Neural cell (in vitro differentiated cells): ENCODE measurements around the gene HBE1. TPM values are rescaled to one million over a fixed set of nuclear protein-coding genes. Genes with fewer than 3 reads are reported as not detected.

Source experiments
- H2AFZ ChIP-seq: fragments of 200-600, 300-800 bp; sonication (generic), shearing (Covaris generic); 2 replicates; pipeline ENCODE4 v1.6.0; 2014; ENCODE audit warnings: low read depth, mild to moderate bottlenecking, antibody characterized with exemption, low read length, moderate library complexity
- H3F3A ChIP-seq: fragments of 200-600 bp; shearing (Covaris generic); 2 replicates; pipeline ENCODE4 v1.6.1; 2016; ENCODE audit warnings: mild to moderate bottlenecking, moderate library complexity, mixed read lengths, antibody characterized with exemption, low read length; ENCODE audit not compliant: insufficient read depth, poor library complexity, severe bottlenecking
- H3K27ac ChIP-seq: fragments of 200-600, 300-800 bp; sonication (generic), shearing (Covaris generic); 2 replicates; pipeline ENCODE4 v1.5.1; 2014; ENCODE audit warnings: mild to moderate bottlenecking, low read length, moderate library complexity
- H3K27me3 ChIP-seq: fragments of 300-800, 200-600 bp; sonication (generic), shearing (Covaris generic); 2 replicates; pipeline ENCODE4 v1.6.0; 2014; ENCODE audit warnings: mild to moderate bottlenecking, low read depth, low read length, moderate library complexity; ENCODE audit not compliant: insufficient read depth
- H3K36me3 ChIP-seq: fragments of 300-800, 200-600 bp; sonication (generic), shearing (Covaris generic); 2 replicates; pipeline ENCODE4 v1.5.1; 2014; ENCODE audit warnings: mild to moderate bottlenecking, antibody characterized with exemption, low read length, moderate library complexity; ENCODE audit not compliant: insufficient read depth
- H3K4me2 ChIP-seq: fragments of 300-800, 200-600 bp; sonication (generic), shearing (Covaris generic); 2 replicates; pipeline ENCODE4 v1.6.0; 2014; ENCODE audit warnings: mild to moderate bottlenecking, low read length
- H3K4me3 ChIP-seq: fragments of 300-800, 200-600 bp; sonication (generic), shearing (Covaris generic); 2 replicates; pipeline ENCODE4 v1.5.1; 2014; ENCODE audit warnings: mild to moderate bottlenecking, low read length, moderate library complexity
- H3K79me2 ChIP-seq: fragments of 200-600 bp; shearing (Covaris generic); replicated peaks from 2 replicates; pipeline ENCODE4 v1.6.0; 2014; ENCODE audit warnings: mild to moderate bottlenecking, low read length, moderate library complexity; ENCODE audit not compliant: insufficient read depth
- H3K9ac ChIP-seq: fragments of 300-800, 200-600 bp; sonication (generic), shearing (Covaris generic); 2 replicates; pipeline ENCODE4 v1.6.1; 2016; ENCODE audit warnings: mild to moderate bottlenecking, low read length, mixed read lengths
- H3K9me2 ChIP-seq: fragments of 200-600 bp; shearing (Covaris generic); 2 replicates; pipeline ENCODE4 v1.6.1; 2016; ENCODE audit warnings: mild to moderate bottlenecking, low read length, mixed read lengths; ENCODE audit not compliant: insufficient read depth
- H3K9me3 ChIP-seq: fragments of 200-600, 300-800 bp; sonication (generic), shearing (Covaris generic); 2 replicates; pipeline ENCODE4 v1.6.1; 2016; ENCODE audit warnings: mild to moderate bottlenecking, mixed run types, low read length, moderate library complexity, mixed read lengths
- H4K20me1 ChIP-seq: fragments of 200-600 bp; shearing (Covaris generic); 2 replicates; pipeline ENCODE4 v1.6.1; 2016; ENCODE audit warnings: mild to moderate bottlenecking, mixed run types; ENCODE audit not compliant: insufficient read depth
- EP300 ChIP-seq: fragments of 450-650 bp; conservative IDR thresholded peaks from 2 replicates; pipeline ENCODE4 v1.6.1; 2014; ENCODE audit warnings: antibody characterized with exemption, mild to moderate bottlenecking, moderate library complexity; ENCODE audit not compliant: poor library complexity, severe bottlenecking
- EZH2 ChIP-seq: fragments of 200-600, 300-800 bp; shearing (Covaris generic), sonication (generic); IDR thresholded peaks from 2 replicates; pipeline ENCODE4 v1.6.1; 2014; ENCODE audit warnings: antibody characterized with exemption, low read length, borderline replicate concordance, mild to moderate bottlenecking; ENCODE audit not compliant: insufficient read depth, poor library complexity, severe bottlenecking
- MXI1 ChIP-seq: fragments of 450-650 bp; conservative IDR thresholded peaks from 2 replicates; pipeline ENCODE4 v1.6.1; 2014; ENCODE audit warnings: antibody characterized with exemption, mild to moderate bottlenecking; ENCODE audit not compliant: poor library complexity, severe bottlenecking
- POLR2AphosphoS5 ChIP-seq: IDR thresholded peaks from 2 replicates; pipeline ENCODE4 v1.6.1; 2012
- RAD21 ChIP-seq: fragments of 450-650 bp; conservative IDR thresholded peaks from 2 replicates; pipeline ENCODE4 v1.6.1; 2014; ENCODE audit warnings: antibody characterized with exemption, mild to moderate bottlenecking, moderate library complexity
- REST ChIP-seq: IDR thresholded peaks from 2 replicates; pipeline ENCODE4 v1.6.1; 2012; ENCODE audit warnings: borderline replicate concordance
- SMC3 ChIP-seq: fragments of 450-650 bp; conservative IDR thresholded peaks from 2 replicates; pipeline ENCODE4 v1.6.1; 2014; ENCODE audit warnings: antibody characterized with exemption, mild to moderate bottlenecking, moderate library complexity; ENCODE audit not compliant: poor library complexity
- TAF1 ChIP-seq: IDR thresholded peaks from 2 replicates; pipeline ENCODE4 v1.6.1; 2012; ENCODE audit warnings: low read depth
- polyA plus RNA-seq: library from polyadenylated mRNA; depleted of rRNA; stranded (reverse); fragments of >200 nt; gene quantifications from 2 replicates; pipeline ENCODE4 v1.2.3, GENCODE V29; 2014
- TF ChIP-seq, protein P1 (sequence below): fragments of 450-650 bp; IDR thresholded peaks from 2 replicates; pipeline ENCODE4 v1.5.1; 2014; ENCODE audit warnings: antibody characterized with exemption, mild to moderate bottlenecking, moderate library complexity; ENCODE audit not compliant: poor library complexity, severe bottlenecking

The HBE1 gene
- polyA plus RNA-seq, 1 donor from 2014 or later: not detected

DNA sequence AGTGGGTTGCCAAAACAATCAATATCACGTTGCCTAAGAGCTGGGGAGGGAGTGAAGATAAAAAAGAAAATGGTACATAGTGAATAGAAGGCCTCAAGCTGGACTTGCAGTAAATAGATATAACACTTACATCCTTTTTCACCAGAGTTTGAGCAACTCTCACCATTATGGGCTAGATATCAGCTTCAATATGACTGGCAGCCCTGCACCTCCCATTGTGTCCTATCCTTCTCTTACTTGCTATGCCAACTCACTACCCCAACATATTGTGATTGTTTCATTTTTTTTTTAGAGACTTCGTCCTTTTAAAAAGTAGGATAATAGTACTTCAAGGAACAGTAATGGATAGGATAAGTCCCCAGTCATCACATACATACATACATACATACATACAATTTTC is 27.5 kb downstream of the HBE1 start:
- H3K9me3 ChIP-seq: no peaks in the 10 kb centered on the region
- no peak overlapping the region for H3K9ac ChIP-seq
- no peak overlapping the region for H3K4me2 ChIP-seq
- H3K9me2 ChIP-seq: no peaks in the 10 kb centered on the region
- no peaks in the 10 kb centered on the region for H3F3A ChIP-seq
- no peaks in the 10 kb centered on the region for H4K20me1 ChIP-seq
- no peaks in the 10 kb centered on the region for H3K36me3 ChIP-seq
- no peaks in the 10 kb centered on the region for H3K79me2 ChIP-seq
- no peak overlapping the region for H3K4me3 ChIP-seq
- no peak overlapping the region for H2AFZ ChIP-seq
- H3K27me3 ChIP-seq: no peaks in the 10 kb centered on the region
- H3K27ac ChIP-seq: no peak overlapping the region
- TF ChIP-seq EP300 (no peak), SMC3 (no peak), RAD21 (no peak), TAF1 (no peak), REST (no peak), MXI1 (no peak), EZH2 (no peak)
- TF ChIP-seq, protein P1, sequence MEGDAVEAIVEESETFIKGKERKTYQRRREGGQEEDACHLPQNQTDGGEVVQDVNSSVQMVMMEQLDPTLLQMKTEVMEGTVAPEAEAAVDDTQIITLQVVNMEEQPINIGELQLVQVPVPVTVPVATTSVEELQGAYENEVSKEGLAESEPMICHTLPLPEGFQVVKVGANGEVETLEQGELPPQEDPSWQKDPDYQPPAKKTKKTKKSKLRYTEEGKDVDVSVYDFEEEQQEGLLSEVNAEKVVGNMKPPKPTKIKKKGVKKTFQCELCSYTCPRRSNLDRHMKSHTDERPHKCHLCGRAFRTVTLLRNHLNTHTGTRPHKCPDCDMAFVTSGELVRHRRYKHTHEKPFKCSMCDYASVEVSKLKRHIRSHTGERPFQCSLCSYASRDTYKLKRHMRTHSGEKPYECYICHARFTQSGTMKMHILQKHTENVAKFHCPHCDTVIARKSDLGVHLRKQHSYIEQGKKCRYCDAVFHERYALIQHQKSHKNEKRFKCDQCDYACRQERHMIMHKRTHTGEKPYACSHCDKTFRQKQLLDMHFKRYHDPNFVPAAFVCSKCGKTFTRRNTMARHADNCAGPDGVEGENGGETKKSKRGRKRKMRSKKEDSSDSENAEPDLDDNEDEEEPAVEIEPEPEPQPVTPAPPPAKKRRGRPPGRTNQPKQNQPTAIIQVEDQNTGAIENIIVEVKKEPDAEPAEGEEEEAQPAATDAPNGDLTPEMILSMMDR: no peak

DNA sequence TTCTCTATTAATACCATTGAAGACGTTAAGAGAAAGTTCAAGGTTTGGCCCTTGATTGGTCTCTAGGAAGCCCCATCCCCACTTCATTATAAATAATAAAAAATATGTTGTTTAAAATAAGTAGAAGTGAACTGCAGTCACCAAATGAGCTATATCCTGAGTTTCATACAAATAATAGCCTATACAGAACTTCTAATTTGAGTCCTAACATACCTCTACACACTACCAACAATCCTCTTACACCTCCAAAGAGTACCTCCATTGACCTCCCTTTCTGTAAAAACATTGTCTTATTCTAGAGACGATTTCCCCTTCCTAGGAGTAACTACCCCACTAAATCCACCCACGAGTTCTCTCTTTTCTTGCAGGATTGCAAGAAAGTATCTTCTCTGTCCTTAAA is 28.3 kb downstream of the HBE1 start:
- H3K9ac ChIP-seq: no peak overlapping the region
- no peaks in the 10 kb centered on the region for H3F3A ChIP-seq
- H3K9me3 ChIP-seq: no peaks in the 10 kb centered on the region
- H4K20me1 ChIP-seq: no peaks in the 10 kb centered on the region
- no peak overlapping the region for H3K4me3 ChIP-seq
- no peaks in the 10 kb centered on the region for H3K79me2 ChIP-seq
- H3K27ac ChIP-seq: no peak overlapping the region
- H3K36me3 ChIP-seq: no peaks in the 10 kb centered on the region
- TF ChIP-seq REST (no peak), TAF1 (no peak), MXI1 (no peak), SMC3 (no peak), POLR2AphosphoS5 (no peak)
- no peaks in the 10 kb centered on the region for H3K27me3 ChIP-seq
- H3K4me2 ChIP-seq: no peak overlapping the region
- H2AFZ ChIP-seq: no peak overlapping the region
- H3K9me2 ChIP-seq: no peaks in the 10 kb centered on the region
